Neural cell (in vitro differentiated cells): ENCODE results near the gene IL1R2. TPM values are rescaled to one million over a fixed set of nuclear protein-coding genes. Genes with fewer than 3 reads are reported as not detected.

Experiments used
- H2AFZ ChIP-seq: fragments of 200-600, 300-800 bp; sonication (generic), shearing (Covaris generic); 2 replicates; pipeline ENCODE4 v1.6.0; 2014; ENCODE audit warnings: low read depth, mild to moderate bottlenecking, antibody characterized with exemption, low read length, moderate library complexity
- H3F3A ChIP-seq: fragments of 200-600 bp; shearing (Covaris generic); 2 replicates; pipeline ENCODE4 v1.6.1; 2016; ENCODE audit warnings: mild to moderate bottlenecking, moderate library complexity, mixed read lengths, antibody characterized with exemption, low read length; ENCODE audit not compliant: insufficient read depth, poor library complexity, severe bottlenecking
- H3K27ac ChIP-seq: fragments of 200-600, 300-800 bp; sonication (generic), shearing (Covaris generic); 2 replicates; pipeline ENCODE4 v1.5.1; 2014; ENCODE audit warnings: mild to moderate bottlenecking, low read length, moderate library complexity
- H3K27me3 ChIP-seq: fragments of 300-800, 200-600 bp; sonication (generic), shearing (Covaris generic); 2 replicates; pipeline ENCODE4 v1.6.0; 2014; ENCODE audit warnings: mild to moderate bottlenecking, low read depth, low read length, moderate library complexity; ENCODE audit not compliant: insufficient read depth
- H3K36me3 ChIP-seq: fragments of 300-800, 200-600 bp; sonication (generic), shearing (Covaris generic); 2 replicates; pipeline ENCODE4 v1.5.1; 2014; ENCODE audit warnings: mild to moderate bottlenecking, antibody characterized with exemption, low read length, moderate library complexity; ENCODE audit not compliant: insufficient read depth
- H3K4me2 ChIP-seq: fragments of 300-800, 200-600 bp; sonication (generic), shearing (Covaris generic); 2 replicates; pipeline ENCODE4 v1.6.0; 2014; ENCODE audit warnings: mild to moderate bottlenecking, low read length
- H3K4me3 ChIP-seq: fragments of 300-800, 200-600 bp; sonication (generic), shearing (Covaris generic); 2 replicates; pipeline ENCODE4 v1.5.1; 2014; ENCODE audit warnings: mild to moderate bottlenecking, low read length, moderate library complexity
- H3K79me2 ChIP-seq: fragments of 200-600 bp; shearing (Covaris generic); replicated peaks from 2 replicates; pipeline ENCODE4 v1.6.0; 2014; ENCODE audit warnings: mild to moderate bottlenecking, low read length, moderate library complexity; ENCODE audit not compliant: insufficient read depth
- H3K9ac ChIP-seq: fragments of 300-800, 200-600 bp; sonication (generic), shearing (Covaris generic); 2 replicates; pipeline ENCODE4 v1.6.1; 2016; ENCODE audit warnings: mild to moderate bottlenecking, low read length, mixed read lengths
- H3K9me2 ChIP-seq: fragments of 200-600 bp; shearing (Covaris generic); 2 replicates; pipeline ENCODE4 v1.6.1; 2016; ENCODE audit warnings: mild to moderate bottlenecking, low read length, mixed read lengths; ENCODE audit not compliant: insufficient read depth
- H3K9me3 ChIP-seq: fragments of 200-600, 300-800 bp; sonication (generic), shearing (Covaris generic); 2 replicates; pipeline ENCODE4 v1.6.1; 2016; ENCODE audit warnings: mild to moderate bottlenecking, mixed run types, low read length, moderate library complexity, mixed read lengths
- H4K20me1 ChIP-seq: fragments of 200-600 bp; shearing (Covaris generic); 2 replicates; pipeline ENCODE4 v1.6.1; 2016; ENCODE audit warnings: mild to moderate bottlenecking, mixed run types; ENCODE audit not compliant: insufficient read depth
- CTCF ChIP-seq: fragments of 450-650 bp; IDR thresholded peaks from 2 replicates; pipeline ENCODE4 v1.5.1; 2014; ENCODE audit warnings: antibody characterized with exemption, mild to moderate bottlenecking, moderate library complexity; ENCODE audit not compliant: poor library complexity, severe bottlenecking
- EP300 ChIP-seq: fragments of 450-650 bp; conservative IDR thresholded peaks from 2 replicates; pipeline ENCODE4 v1.6.1; 2014; ENCODE audit warnings: antibody characterized with exemption, mild to moderate bottlenecking, moderate library complexity; ENCODE audit not compliant: poor library complexity, severe bottlenecking
- EZH2 ChIP-seq: fragments of 200-600, 300-800 bp; shearing (Covaris generic), sonication (generic); IDR thresholded peaks from 2 replicates; pipeline ENCODE4 v1.6.1; 2014; ENCODE audit warnings: antibody characterized with exemption, low read length, borderline replicate concordance, mild to moderate bottlenecking; ENCODE audit not compliant: insufficient read depth, poor library complexity, severe bottlenecking
- MXI1 ChIP-seq: fragments of 450-650 bp; conservative IDR thresholded peaks from 2 replicates; pipeline ENCODE4 v1.6.1; 2014; ENCODE audit warnings: antibody characterized with exemption, mild to moderate bottlenecking; ENCODE audit not compliant: poor library complexity, severe bottlenecking
- POLR2AphosphoS5 ChIP-seq: IDR thresholded peaks from 2 replicates; pipeline ENCODE4 v1.6.1; 2012
- RAD21 ChIP-seq: fragments of 450-650 bp; conservative IDR thresholded peaks from 2 replicates; pipeline ENCODE4 v1.6.1; 2014; ENCODE audit warnings: antibody characterized with exemption, mild to moderate bottlenecking, moderate library complexity
- SMC3 ChIP-seq: fragments of 450-650 bp; conservative IDR thresholded peaks from 2 replicates; pipeline ENCODE4 v1.6.1; 2014; ENCODE audit warnings: antibody characterized with exemption, mild to moderate bottlenecking, moderate library complexity; ENCODE audit not compliant: poor library complexity
- TAF1 ChIP-seq: IDR thresholded peaks from 2 replicates; pipeline ENCODE4 v1.6.1; 2012; ENCODE audit warnings: low read depth
- polyA plus RNA-seq: library from polyadenylated mRNA; depleted of rRNA; stranded (reverse); fragments of >200 nt; gene quantifications from 2 replicates; pipeline ENCODE4 v1.2.3, GENCODE V29; 2014
- TF ChIP-seq, protein P1 (sequence below): IDR thresholded peaks from 2 replicates; pipeline ENCODE4 v1.6.1; 2012; ENCODE audit warnings: borderline replicate concordance

The IL1R2 gene
- polyA plus RNA-seq, 1 donor from 2014 or later, result not detected

GRCh38 chr2:102018823-102019445 is 27.2 kb downstream of the IL1R2 start:
- H3K27me3 ChIP-seq, result no peaks in the 10 kb centered on the region
- H3K79me2 ChIP-seq, result no peaks in the 10 kb centered on the region
- H3K36me3 ChIP-seq, result no peaks in the 10 kb centered on the region
- H2AFZ ChIP-seq, result no peak overlapping the region
- H3F3A ChIP-seq, result no peaks in the 10 kb centered on the region
- no peak overlapping the region for H3K9ac ChIP-seq
- no peaks in the 10 kb centered on the region for H3K9me2 ChIP-seq
- H3K27ac ChIP-seq, result no peak overlapping the region
- H3K4me2 ChIP-seq, result no peak overlapping the region
- no peak overlapping the region for H3K4me3 ChIP-seq
- no peaks in the 10 kb centered on the region for H3K9me3 ChIP-seq
- TF ChIP-seq CTCF, result no peak
- no peak for TF ChIP-seq POLR2AphosphoS5
- no peak for TF ChIP-seq SMC3
- TF ChIP-seq MXI1, result no peak
- no peak for TF ChIP-seq RAD21
- no peak for TF ChIP-seq EP300
- TF ChIP-seq, protein P1, sequence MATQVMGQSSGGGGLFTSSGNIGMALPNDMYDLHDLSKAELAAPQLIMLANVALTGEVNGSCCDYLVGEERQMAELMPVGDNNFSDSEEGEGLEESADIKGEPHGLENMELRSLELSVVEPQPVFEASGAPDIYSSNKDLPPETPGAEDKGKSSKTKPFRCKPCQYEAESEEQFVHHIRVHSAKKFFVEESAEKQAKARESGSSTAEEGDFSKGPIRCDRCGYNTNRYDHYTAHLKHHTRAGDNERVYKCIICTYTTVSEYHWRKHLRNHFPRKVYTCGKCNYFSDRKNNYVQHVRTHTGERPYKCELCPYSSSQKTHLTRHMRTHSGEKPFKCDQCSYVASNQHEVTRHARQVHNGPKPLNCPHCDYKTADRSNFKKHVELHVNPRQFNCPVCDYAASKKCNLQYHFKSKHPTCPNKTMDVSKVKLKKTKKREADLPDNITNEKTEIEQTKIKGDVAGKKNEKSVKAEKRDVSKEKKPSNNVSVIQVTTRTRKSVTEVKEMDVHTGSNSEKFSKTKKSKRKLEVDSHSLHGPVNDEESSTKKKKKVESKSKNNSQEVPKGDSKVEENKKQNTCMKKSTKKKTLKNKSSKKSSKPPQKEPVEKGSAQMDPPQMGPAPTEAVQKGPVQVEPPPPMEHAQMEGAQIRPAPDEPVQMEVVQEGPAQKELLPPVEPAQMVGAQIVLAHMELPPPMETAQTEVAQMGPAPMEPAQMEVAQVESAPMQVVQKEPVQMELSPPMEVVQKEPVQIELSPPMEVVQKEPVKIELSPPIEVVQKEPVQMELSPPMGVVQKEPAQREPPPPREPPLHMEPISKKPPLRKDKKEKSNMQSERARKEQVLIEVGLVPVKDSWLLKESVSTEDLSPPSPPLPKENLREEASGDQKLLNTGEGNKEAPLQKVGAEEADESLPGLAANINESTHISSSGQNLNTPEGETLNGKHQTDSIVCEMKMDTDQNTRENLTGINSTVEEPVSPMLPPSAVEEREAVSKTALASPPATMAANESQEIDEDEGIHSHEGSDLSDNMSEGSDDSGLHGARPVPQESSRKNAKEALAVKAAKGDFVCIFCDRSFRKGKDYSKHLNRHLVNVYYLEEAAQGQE, result no peak
- no peak for TF ChIP-seq EZH2
- TF ChIP-seq TAF1, result no peak
- no peaks in the 10 kb centered on the region for H4K20me1 ChIP-seq

DNA sequence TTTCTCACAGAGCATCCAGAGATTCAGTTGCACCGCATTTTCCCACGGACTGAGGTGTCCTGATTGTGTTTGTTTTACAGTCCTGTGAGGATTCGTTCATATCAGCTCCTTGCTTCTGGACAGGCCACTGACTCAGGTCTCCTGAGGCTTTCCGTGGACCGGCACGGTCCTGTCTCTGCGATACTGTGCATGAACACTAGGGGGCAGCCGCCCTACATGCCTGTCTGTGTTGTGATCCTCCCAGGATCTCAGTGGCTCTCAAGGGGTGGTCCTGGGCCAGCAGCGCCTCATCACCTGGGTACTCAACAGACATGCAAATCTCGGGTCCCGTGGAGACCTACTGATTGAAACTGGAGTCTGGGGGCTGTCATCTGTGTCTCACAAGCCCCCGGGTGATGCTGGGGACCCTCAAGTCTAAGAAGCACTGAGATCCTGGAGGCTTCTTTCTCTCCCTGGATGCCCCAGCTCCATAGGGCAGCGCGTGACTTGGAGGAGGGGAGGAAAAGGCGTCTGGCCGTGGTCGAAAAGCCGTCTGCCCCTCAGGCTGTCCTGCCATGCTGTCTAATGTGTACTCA is 28.9 kb downstream of the IL1R2 start:
- TF ChIP-seq POLR2AphosphoS5 (no peak), EP300 (no peak), SMC3 (peak; percentile 83), CTCF (peak; percentile 81), EZH2 (no peak), RAD21 (peak; percentile 80)
- no peaks in the 10 kb centered on the region for H3K27me3 ChIP-seq
- H3K36me3 ChIP-seq, result no peaks in the 10 kb centered on the region
- H3F3A ChIP-seq, result no peaks in the 10 kb centered on the region
- H3K9me2 ChIP-seq, result no peaks in the 10 kb centered on the region
- H4K20me1 ChIP-seq, result no peaks in the 10 kb centered on the region
- H3K27ac ChIP-seq, result no peak overlapping the region
- H2AFZ ChIP-seq, result no peak overlapping the region
- H3K4me2 ChIP-seq, result no peak overlapping the region
- no peak overlapping the region for H3K4me3 ChIP-seq
- H3K9me3 ChIP-seq, result no peaks in the 10 kb centered on the region
- no peak overlapping the region for H3K9ac ChIP-seq
- no peaks in the 10 kb centered on the region for H3K79me2 ChIP-seq
